ENCODE data around the gene TOR3A.
"Not testable (repeated sequence)": the region's sequence is repeated elsewhere in the genome, so short reads cannot be mapped to it uniquely, and the experiment has no call there.

The TOR3A gene, protein sequence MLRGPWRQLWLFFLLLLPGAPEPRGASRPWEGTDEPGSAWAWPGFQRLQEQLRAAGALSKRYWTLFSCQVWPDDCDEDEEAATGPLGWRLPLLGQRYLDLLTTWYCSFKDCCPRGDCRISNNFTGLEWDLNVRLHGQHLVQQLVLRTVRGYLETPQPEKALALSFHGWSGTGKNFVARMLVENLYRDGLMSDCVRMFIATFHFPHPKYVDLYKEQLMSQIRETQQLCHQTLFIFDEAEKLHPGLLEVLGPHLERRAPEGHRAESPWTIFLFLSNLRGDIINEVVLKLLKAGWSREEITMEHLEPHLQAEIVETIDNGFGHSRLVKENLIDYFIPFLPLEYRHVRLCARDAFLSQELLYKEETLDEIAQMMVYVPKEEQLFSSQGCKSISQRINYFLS

DNA sequence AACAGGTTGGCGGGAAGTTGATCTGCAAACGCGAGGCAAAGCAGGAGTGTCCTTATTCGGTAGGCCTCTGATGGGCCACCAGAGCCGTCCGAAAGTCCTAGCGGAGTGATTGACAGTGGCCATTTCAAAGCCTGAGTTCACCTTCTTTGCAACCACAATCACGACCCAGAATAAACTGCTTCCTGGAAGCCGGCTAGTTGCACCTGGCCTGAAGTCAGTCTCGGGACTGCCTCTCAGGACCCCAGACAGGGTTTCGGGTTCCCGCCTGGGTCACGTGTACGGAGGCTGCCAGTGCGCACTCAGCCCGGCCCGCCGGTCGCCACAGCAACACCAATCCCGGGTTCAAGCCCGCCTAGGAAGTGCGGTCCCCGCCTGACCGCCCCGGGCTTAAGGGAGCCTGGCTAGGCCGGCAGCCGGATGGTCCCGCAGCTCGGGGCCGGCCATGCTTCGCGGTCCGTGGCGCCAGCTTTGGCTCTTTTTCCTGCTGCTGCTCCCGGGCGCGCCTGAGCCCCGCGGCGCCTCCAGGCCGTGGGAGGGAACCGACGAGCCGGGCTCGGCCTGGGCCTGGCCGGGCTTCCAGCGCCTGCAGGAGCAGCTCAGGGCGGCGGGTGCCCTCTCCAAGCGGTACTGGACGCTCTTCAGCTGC, at the start of gene TOR3A:
TSS of gene TOR3A (plus strand) at position 384 of the 646 bp plus-strand sequence. CDS start at position 443, 59 bp downstream.
- peak; percentile 85 to 94 for DNase-seq

DNA sequence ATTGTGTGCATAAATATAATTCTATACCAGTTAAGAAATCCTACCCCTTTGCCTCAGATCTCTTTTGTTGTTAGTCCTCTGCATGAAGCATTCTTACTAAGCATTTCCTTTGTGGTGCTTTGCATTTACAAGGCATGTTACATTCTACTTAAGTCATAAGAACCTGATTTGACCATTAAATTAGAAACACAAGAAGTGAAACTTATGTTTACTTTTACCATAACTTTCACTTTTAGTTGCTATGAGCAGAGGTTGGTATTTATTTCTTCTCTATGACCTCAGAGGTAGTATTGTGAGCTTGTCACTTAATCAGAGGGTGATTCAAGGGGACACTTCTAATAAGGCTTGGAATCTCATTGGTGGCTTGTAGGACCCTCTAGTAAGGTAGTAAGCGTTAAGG, 47.1 kb upstream of the TOR3A start:
- DNase-seq: no peak

DNA sequence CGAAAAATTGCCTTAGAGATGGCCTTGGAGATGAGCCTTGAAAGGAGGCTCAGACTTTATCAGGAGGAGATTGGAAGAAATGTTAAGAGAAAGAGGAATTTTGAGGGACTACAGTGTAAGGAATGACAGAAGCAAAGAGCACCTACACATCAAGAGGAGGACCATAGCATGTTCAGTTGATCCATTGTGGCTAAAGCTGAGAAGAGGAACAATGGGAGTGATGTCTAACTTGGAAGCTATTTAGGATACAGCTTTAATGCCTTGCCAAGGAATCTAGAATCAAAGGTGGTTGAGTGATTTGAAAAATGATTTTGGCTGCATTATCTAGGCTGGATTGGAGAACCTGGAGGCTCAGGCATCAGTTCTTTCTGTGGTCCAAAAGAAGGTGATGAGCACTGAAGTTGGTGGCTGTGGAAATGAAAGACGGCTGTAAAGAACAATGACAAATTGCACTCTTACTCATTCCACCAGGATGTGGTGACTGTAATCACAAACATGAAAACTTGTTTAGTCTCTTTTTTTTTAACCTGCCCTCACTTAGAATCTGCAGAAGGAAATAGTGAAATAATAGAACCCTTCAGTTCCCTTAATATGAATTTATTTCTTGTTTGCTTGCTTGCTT, 44.9 kb upstream of the TOR3A start:
- no peak for DNase-seq

DNA sequence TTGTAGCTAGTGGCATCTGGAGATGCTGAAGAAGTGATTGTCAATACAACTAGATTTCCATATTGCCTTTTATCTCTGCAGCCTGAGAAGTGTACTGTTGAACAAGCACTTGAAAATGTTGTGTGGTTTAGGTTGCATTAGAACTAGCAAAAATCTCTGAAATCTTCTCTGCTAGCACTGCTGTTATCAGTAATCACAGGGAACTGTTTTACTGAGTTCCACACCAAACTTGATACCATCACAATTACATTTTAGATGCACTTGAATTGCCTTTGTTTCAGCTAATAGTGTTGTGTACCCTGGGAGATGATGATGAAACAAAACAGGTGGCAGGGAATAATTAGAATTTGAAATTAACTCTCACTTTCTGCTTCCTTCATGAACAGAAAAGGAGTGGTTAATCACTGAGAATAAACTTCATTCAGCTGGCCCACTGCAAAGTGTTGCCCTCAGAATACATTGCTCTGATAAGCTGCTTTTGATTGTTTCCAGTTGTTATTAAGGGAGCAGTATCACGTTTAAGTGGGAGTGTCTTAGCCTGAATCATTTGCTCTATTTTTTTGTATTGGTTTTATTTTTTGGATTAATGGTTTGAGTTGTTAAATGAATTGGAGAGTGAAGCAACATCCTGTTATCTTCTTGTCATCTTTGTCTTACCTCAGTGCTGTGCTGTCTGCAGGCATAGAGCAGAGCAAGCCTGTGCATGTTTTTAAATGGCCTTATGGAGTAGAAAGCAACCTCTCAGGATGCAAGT, 43.2 kb upstream of the TOR3A start:
- no peak for DNase-seq

DNA sequence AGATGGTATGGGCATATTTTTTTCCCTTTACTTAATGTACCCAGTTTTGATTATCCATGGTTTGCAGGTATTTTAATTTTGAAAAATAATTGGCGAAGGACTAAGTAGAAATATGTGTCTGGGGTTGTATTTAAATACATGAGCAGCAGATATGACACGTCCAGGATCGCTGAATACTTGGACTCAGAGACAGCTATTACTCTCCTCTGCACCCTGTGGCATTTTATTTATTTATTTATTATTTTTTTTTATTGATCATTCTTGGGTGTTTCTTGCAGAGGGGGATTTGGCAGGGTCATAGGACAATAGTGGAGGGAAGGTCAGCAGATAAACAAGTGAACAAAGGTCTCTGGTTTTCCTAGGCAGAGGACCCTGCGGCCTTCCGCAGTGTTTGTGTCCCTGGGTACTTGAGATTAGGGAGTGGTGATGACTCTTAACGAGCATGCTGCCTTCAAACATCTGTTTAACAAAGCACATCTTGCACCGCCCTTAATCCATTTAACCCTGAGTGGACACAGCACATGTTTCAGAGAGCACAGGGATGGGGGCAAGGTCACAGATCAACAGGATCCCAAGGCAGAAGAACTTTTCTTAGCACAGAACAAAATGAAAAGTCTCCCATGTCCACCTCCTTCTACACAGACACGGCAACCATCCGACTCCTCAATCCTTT, 42.2 kb upstream of the TOR3A start:
- not testable (repeated sequence) for DNase-seq

DNA sequence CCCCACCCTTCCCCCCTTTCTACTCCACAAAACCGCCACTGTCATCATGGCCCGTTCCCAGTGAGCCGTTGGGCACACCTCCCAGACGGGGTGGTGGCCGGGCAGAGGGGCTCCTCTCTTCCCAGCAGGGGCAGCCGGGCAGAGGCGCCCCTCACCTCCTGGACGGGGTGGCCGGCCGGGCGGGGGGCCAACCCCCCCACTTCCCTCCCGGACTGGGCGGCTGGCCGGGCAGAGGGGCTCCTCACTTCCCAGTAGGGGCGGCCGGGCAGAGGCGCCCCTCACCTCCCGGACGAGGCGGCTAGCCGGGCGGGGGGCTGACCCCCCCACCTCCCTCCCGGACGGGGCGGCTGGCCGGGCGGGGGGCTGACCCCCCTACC, 41.7 kb upstream of the TOR3A start:
- DNase-seq: not testable (repeated sequence)

DNA sequence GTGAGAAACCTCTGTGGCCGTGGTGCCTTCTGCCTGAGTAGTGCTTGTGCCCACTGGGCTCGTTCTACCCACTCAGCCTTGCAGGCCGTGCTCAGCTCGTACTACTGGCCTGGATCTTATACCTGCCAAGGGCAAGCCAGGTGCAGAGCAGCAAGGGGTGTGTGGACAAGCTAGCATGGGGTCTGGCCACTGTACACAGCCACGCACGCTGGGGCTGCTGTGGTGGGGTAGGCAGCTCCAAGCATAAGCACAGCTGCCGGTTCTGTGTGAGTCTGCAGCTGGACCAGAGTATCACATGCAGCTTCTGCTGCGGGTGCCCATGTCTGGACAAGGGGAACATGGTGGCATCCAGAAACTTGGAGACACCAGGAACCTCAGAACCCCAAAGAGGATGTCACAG, 39.8 kb upstream of the TOR3A start:
- DNase-seq: no peak

DNA sequence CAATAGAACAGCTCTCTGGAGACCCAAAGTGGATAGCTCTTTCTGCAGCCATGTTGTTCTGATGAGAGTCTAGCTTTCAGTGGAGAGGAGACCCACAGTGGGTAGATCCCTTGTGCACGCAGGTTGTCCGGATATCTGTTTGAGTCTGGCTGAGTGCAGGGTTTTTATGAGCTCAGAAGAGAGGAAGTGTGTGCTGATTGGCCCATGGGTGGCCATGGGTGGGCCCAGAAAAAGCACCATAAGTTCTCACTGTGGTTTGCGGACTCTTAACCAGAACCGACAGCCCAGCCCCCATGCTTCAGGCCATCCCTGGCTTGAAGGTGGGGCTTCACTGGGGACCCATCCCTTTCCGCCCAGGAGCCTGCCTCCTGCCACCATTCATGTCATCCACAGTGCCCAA, 39.2 kb upstream of the TOR3A start:
- DNase-seq: no peak

DNA sequence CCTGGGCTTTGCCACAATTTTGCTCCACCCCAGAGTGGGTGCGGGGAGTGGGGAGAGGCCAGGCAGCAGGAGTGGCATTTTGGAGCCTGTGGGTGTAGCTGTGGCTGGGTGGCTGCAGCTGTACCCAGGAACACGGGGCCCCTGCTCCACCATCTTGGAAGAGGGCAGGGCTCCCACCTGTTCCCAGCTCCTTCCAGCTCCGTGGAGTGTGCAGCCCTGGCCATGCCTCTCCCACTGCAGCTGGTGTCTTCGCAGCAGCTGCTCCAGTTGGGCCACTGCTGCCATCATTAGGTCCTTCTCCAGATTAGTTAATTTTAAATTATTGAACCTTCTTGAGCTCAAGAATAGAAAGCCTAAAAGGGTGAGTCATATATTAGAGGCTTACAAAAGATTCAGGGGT, 38.6 kb upstream of the TOR3A start:
- no peak for DNase-seq

DNA sequence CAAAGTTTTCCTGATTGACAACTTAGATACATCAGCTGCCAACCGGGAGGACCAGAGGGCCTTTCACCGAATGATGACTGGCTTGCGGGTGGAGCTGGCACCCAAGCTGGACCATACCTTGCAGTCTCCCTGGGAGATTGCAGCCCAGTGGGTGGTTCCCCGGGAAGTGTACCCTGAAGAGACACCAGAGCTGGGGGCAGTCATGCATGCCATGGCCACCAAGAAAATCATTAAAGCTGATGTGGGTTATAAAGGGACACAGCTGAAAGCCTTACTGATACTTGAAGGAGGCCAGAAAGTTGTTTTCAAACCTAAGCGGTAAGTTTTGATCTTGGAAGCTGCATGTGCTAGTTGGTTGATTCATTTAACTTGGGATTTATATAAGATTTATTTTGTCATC, 38.0 kb upstream of the TOR3A start:
- no peak for DNase-seq

DNA sequence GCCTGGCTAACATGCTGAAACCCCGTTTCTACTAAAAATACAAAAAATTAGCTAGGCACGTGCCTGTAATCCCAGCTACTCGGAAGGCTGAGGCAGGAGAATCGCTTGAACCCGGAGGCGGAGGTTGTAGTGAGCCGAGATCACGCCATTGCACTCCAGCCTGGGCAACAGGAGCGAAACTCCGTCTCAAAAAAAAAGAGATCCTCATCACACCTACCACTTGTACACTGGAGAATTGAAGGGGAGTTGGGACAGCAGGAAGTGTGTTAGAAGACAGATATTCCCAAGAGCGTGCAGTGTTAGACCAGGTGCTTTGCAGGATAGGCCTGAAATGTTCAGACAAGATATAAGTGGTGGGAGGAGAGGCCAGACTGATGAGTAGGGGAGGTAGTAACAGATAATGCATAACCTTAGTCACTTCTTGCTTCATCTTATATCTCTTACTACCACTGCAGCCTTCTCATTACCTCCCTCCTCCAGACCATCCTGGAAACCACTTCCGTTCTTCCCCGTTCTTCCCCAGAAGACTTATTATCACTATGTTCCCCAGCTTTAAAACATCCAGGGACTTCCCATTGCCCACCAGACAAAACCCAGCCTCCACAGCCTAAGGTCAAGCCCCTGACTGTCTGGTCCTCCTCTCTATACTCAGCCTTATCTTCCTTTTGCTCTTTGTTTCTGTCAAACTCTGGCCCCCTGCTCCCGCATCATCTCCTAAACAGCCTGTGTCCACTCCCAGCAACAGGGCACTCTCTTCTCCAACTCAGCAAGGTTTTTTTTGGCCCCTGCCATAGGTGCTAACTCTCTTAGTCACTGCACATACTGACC, 34.8 kb upstream of the TOR3A start:
- DNase-seq: no peak

DNA sequence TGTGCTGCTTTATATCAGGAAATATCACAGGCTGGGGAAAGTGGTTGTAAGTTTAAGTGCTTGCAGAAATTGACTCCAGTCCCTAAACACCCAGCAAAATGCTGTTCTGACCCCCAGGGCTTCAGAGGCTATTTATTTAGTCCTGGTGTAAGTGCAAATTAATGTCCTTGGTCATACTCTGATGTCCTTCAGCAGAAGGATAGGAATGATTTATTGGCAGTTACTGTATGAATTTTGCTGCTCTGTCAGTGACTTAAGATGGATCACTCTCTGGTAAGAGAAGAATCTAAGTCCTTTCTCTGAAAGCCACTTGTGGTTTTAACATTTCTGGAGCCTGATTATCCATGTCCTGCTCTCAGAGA, 34.3 kb upstream of the TOR3A start:
- DNase-seq: no peak

DNA sequence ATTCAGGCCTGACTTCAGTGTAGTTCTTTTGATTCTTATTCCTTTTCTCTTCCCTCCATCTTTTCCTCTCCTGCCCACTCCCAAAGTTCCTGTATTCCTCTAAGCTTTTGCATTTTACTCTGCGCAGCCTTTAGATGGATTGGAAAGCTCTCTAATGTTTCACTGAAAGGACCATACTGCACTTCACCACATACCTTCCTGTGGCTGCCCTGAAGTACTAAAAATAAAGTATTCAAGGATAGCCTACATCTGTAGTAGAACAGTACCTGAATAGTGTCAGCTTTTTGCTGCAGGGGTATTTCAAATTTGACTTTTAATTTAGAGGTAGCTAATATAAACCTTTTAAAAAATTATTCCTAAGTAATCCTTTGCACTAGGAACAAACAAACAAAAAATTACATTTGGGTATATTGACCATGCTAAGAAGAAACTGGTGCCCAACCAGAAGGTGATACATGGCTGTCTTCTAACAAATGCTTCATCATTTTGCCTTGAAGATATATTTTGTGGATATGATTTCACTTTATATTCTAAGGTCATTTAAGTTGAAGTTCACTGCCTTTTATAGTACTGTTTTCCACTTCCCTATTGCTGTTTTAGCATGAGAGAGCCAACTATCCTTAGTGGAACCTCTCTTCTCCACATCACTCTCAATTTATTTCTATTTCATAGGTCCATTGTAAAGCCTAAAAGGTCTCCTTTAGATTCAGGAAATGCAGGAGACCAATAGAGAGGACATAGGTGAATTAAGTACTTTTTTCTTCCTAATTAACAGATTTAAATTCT, 33.3 kb upstream of the TOR3A start:
- DNase-seq: no peak

DNA sequence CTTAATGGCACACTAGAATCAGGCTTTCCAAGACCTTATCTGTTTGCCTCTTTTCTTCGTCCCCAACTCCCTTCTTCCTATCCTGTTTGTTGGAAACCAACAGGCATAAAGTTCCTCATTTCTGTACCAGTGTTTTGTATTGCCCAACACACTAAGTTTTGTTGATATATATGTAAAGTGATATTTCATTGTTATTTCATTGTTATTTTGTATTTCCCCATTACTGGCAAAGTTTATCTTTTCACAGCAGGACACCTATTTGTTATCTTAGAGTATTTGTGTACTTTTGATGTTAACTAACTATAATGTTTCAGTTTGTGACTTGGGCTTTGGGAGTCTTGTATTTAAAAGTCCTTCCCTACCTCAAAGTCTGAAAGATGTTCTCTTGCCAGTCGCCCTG, 29.1 kb upstream of the TOR3A start:
- no peak for DNase-seq

DNA sequence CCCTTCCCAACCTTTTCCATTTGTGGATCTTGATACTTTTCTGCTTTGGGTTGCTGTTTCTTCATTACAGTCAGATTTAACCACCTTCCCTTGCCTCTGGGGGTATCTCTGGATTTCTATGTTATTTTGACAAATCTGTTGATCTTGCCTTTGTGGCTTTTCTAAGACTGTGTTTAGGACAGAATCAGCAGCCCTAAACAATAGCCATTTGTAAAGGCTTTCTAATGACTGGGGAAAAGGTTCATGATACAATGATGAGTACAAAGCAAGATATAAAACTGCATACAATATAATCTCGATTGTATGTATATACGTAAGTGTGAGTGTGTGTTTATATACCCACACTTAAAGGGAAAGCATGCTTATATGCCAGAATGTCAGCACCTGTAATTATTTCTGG, 28.4 kb upstream of the TOR3A start:
- no peak for DNase-seq

DNA sequence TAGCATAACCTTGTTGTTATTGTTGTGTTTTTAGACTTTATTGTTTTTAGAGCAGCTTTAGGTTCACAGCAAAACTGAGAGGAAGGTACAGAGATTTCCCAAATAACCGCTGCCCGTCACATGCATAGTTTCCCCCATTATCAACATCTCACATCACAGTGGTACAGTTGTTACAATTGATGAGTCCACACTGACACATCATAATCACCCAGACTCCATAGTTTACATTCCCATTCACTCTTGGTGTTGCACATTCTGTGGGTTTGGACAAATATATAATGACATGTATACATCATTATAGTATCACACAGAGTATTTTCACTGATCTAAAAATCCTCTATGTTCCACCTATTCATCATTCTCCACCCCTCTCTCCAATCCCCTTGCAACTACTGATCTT, 25.9 kb upstream of the TOR3A start:
- no peak for DNase-seq

DNA sequence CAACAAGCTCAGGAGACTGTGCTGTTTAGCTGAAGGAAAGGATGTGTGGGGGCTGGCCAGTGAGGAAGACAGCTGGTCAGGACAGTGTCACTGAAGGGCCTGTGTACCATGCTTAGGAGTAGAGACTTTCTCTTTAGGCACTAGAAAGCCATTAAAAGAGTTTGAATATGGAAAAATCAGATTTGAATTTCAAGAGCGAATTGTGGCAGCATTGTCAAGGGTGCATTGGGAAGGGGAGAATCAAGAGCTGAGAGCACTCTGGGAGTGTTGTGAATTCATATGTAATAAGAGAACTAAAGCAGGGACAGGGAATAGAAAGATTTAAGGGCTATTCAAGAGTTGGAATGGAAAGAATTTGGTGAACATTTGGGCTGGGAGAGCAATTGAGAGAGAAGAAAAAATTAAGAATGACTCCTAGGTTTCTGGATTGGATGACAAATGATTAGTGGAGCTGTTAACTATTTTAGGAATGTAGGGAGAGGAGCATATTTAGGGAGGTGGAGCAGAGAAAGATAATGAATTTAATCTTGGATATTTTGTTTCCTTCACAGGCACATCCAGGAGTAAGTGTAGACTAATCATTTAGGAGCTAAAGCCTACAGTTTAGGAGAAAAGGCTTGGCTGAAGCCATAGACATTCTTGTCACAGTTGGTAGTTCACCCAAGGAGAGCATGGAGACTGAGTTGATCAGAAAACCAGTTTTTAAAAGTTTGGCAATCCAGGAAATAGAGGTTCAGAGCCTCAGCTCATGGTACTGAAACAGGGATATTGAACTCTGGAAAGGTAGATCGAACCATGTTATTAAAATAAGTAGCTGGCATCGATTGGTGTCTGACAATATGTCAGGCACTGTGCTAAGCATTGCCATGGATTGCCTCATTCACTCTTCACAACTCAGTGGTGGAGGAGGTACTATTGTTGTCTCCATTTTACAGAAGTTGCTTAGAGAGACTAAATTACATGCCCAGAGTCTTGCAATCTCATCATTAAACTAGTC, 23.1 kb upstream of the TOR3A start:
- DNase-seq: no peak

DNA sequence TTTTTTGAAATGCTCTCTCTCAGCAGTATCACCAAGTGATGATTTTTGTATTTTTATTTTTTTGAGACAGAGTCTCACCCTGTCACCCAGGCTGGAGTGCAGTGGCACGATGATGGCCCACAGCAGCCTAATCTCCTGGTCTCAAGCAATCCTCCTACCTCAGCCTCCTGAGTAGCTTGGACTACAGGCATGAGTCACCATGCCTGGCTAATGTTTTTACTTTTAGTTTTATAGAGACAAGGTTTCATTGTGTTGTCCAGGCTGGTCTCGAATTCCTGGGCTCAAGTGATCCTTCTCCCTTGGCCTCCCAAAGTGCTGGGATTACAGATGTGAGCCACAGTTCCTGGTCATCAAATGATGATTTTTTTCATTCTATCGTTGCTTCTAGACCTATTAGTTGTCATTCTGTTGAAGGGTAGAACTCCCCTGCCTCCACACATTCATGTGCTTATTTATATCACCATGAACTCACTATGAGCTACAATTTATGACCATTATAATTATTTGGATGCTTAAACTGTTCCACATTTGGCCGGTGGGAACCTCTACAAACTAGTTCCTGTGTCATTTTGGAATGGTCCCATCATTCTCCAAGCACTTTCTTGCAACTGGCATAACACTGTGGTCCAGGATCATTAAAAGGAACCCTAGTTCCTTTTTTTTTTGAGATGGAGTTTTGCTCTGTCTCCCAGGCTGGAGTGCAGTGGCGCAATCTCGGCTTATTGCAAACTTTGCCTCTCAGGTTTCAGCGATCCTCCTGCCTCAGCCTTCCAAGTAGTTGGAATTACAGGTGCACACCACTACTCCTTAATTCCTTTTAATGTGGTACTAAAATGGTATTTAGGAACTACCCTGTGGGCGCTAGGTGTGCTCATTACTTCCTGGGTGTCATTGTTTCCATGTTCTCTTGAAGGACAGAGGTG, 20.2 kb upstream of the TOR3A start:
- DNase-seq: no peak

DNA sequence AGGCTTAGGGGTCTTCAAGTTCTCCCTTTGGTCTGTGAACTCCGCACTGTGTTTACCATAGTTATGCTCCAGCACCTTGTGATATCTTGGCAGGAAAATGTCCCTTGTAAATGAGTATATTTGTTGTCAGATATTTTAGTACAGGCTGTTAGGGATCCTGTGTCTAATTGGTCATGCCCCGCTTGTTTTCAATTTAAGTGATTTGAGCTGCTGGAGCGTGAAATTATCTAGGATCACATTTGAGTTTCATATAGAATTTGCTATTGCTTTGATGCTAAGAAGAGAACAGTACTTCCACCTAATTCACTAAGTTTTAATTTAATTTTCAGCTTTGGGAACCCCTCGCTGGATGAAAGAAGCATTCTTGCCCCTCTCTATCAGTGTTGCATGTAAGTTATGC, 15.4 kb upstream of the TOR3A start:
- peak in 1 of 2 experiments; percentile 29 for DNase-seq

All from NCI-H2081 (cell line).